Osteocyte (in vitro differentiated cells): ENCODE data around the gene RING1. TPM values are rescaled to one million over a fixed set of nuclear protein-coding genes. Genes with fewer than 3 reads are reported as not detected.

Experiments
- DNase-seq: peaks from one replicate; pipeline ENCODE4 v3.0.0; 2021; ENCODE audit warnings: mixed read lengths; ENCODE audit not compliant: unreplicated experiment; ENCODE audit errors: extremely low spot score
- H3K27ac Mint-ChIP-seq: one replicate; pipeline ENCODE4 v1.8.0; 2021; ENCODE audit warnings: mild to moderate bottlenecking, mixed read lengths; ENCODE audit not compliant: unreplicated experiment
- H3K27me3 Mint-ChIP-seq: one replicate; pipeline ENCODE4 v1.8.0; 2021; ENCODE audit warnings: mixed read lengths; ENCODE audit not compliant: unreplicated experiment
- H3K36me3 Mint-ChIP-seq: one replicate; pipeline ENCODE4 v1.8.0; 2021; ENCODE audit warnings: mixed read lengths; ENCODE audit not compliant: unreplicated experiment
- H3K4me1 Mint-ChIP-seq: one replicate; pipeline ENCODE4 v1.8.0; 2021; ENCODE audit warnings: mixed read lengths; ENCODE audit not compliant: unreplicated experiment
- H3K4me3 Mint-ChIP-seq: one replicate; pipeline ENCODE4 v1.8.0; 2021; ENCODE audit warnings: mild to moderate bottlenecking, moderate library complexity, mixed read lengths; ENCODE audit not compliant: unreplicated experiment
- H3K9me3 Mint-ChIP-seq: one replicate; pipeline ENCODE4 v1.8.0; 2021; ENCODE audit warnings: mixed read lengths; ENCODE audit not compliant: unreplicated experiment
- CTCF ChIP-seq: fragments of 200-600 bp; sonication (generic); IDR thresholded peaks from 2 replicates; pipeline ENCODE4 v1.5.0; 2021; ENCODE audit warnings: antibody characterized with exemption, mild to moderate bottlenecking, moderate library complexity
- total RNA-seq: library from RNA; stranded (reverse); gene quantifications from 2 replicates; pipeline ENCODE4 v1.2.1, GENCODE V29; 2021

RING1 gene
- total RNA-seq, 1 donor from 2014 or later = 58.8 TPM

- H3K4me1 Mint-ChIP-seq = peaks cover 25% of the 10 kb centered on the region
Observed at GRCh38 chr6:33178755-33179475, 29.4 kb upstream of the RING1 start.

GRCh38 chr6:33181141-33181540 is 27.2 kb upstream of the RING1 start:
- Mint-ChIP-seq H3K27me3 (peaks cover 1% of the 10 kb centered on the region), H3K27ac (no peak overlapping the region), H3K9me3 (no peaks in the 10 kb centered on the region), H3K36me3 (no peaks in the 10 kb centered on the region), H3K4me1 (peaks cover 24% of the 10 kb centered on the region), H3K4me3 (no peak overlapping the region)
- no peak for TF ChIP-seq CTCF
- DNase-seq = no peak

More at GRCh38 chr6:33178755-33179475, 29.4 kb upstream of the RING1 start:
- no peak for TF ChIP-seq CTCF
- Mint-ChIP-seq H3K4me3 (no peak overlapping the region), H3K27me3 (peaks cover 7% of the 10 kb centered on the region), H3K9me3 (no peaks in the 10 kb centered on the region), H3K27ac (no peak overlapping the region), H3K36me3 (no peaks in the 10 kb centered on the region)
- no peak for DNase-seq

GRCh38 chr6:33183071-33183683 is 25.1 kb upstream of the RING1 start:
- Mint-ChIP-seq H3K27ac (no peak overlapping the region), H3K9me3 (no peaks in the 10 kb centered on the region), H3K36me3 (peaks cover 7% of the 10 kb centered on the region), H3K4me3 (no peak overlapping the region), H3K27me3 (peaks cover 13% of the 10 kb centered on the region), H3K4me1 (peaks cover 4% of the 10 kb centered on the region)
- no peak for DNase-seq
- no peak for TF ChIP-seq CTCF

GRCh38 chr6:33185190-33185589 is 23.1 kb upstream of the RING1 start:
- TF ChIP-seq CTCF = no peak
- peaks cover 7% of the 10 kb centered on the region for H3K36me3 Mint-ChIP-seq
- peaks cover under 1% of the 10 kb centered on the region for H3K4me1 Mint-ChIP-seq
- no peak overlapping the region for H3K4me3 Mint-ChIP-seq
- DNase-seq = no peak
- H3K27ac Mint-ChIP-seq = no peak overlapping the region
- no peaks in the 10 kb centered on the region for H3K9me3 Mint-ChIP-seq
- peaks cover 19% of the 10 kb centered on the region for H3K27me3 Mint-ChIP-seq

- Mint-ChIP-seq H3K36me3 (peaks cover 7% of the 10 kb centered on the region), H3K27ac (no peak overlapping the region), H3K9me3 (no peaks in the 10 kb centered on the region), H3K4me3 (no peak overlapping the region), H3K4me1 (peaks cover 4% of the 10 kb centered on the region), H3K27me3 (peaks cover 21% of the 10 kb centered on the region)
- no peak for TF ChIP-seq CTCF
- no peak for DNase-seq
Observed at GRCh38 chr6:33185654-33186187, 22.6 kb upstream of the RING1 start.
